ENCODE data around the gene NPTN. TPM values are rescaled to one million over a fixed set of nuclear protein-coding genes. Genes with fewer than 3 reads are reported as not detected.

The NPTN gene
- total RNA-seq, result 102 and 138 TPM in 2 replicates

DNA sequence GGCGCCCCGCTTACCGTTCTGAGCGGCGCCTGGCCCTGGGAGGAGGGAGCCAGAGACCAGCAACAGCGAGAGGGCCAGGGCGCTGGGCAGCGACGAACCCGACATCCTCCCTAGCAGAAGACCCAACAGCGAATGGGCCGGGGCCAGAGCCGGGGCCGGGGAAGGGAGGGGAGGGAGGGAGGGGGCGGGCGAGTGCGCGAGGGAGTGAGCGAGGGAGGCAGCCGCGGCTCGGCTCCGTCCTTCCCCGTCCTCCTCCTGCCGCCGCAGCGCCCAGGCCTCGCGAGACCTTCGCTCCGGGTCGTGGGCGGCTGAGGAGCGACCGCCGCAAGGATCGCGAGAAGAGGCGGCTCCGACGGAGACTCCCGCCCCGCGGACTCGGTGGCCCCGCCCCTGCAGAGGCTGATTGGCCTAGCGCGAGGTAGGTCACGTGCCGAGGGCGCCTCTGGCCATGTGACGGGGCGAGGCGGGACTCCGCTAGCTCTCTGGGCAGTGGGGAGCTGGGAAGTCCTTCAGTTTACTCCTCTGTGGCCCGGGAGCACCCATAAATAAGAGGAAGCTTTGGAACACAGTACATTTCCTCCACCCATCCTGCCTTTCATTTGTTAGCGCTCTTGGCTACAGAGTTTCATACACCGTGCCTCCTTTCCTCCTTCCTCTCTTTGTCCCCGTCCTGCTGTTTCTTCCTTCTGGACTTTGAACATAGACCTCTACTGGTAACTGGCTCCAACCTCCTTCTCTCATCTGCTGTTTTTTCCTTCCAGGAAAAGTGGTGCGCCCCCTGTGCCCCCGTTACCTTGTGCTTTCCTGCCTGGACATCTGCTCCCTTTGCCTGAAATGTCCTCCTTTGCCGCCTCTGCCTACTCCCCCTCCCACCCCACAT, at the start of gene NPTN:
NPTN (minus strand) TSS at position 279 of the 880 bp plus-strand sequence; CDS start at position 105, 174 bp downstream.

Other genes with a start within 250 kb of the NPTN start
- gene REC114, start 190.2 kb downstream of the NPTN start, total RNA-seq, result not detected in 2 replicates
- 82.4 and 100 TPM in 2 replicates for gene CD276, start 51.0 kb upstream of the NPTN start, total RNA-seq
- 0.56 and 0.81 TPM in 2 replicates for gene INSYN1, start 120.0 kb upstream of the NPTN start, total RNA-seq
- not detected in 2 replicates for gene TBC1D21, start 240.2 kb upstream of the NPTN start, total RNA-seq

Measured in endothelial cell of coronary artery (primary cell).